Hepatocyte (in vitro differentiated cells): ENCODE results near the gene PPP2R2C. TPM values are rescaled to one million over a fixed set of nuclear protein-coding genes. Genes with fewer than 3 reads are reported as not detected.

ENCODE experiments used
- DNase-seq: peaks from one replicate; pipeline ENCODE4 v3.0.0-alpha.2; 2016; ENCODE audit warnings: low spot score
- H2AFZ ChIP-seq: fragments of 200-600 bp; sonication (generic); 2 replicates; pipeline ENCODE4 v1.6.0; 2016; ENCODE audit warnings: antibody characterized with exemption, mild to moderate bottlenecking
- H3K27ac ChIP-seq: fragments of 200-600 bp; sonication (generic); 2 replicates; pipeline ENCODE4 v1.5.1; 2016; ENCODE audit warnings: mild to moderate bottlenecking
- H3K27me3 ChIP-seq: fragments of 200-600 bp; sonication (generic); 2 replicates; pipeline ENCODE4 v1.6.1; 2016
- H3K36me3 ChIP-seq: fragments of 200-600 bp; sonication (generic); replicated peaks from 2 replicates; pipeline ENCODE4 v1.5.1; 2016; ENCODE audit warnings: low read depth; ENCODE audit not compliant: insufficient read depth
- H3K4me1 ChIP-seq: fragments of 200-600 bp; sonication (generic); 2 replicates; pipeline ENCODE4 v1.5.1; 2016; ENCODE audit warnings: mild to moderate bottlenecking, moderate library complexity; ENCODE audit not compliant: insufficient read depth
- H3K4me2 ChIP-seq: fragments of 200-600 bp; sonication (generic); 2 replicates; pipeline ENCODE4 v1.6.0; 2016
- H3K4me3 ChIP-seq: fragments of 200-600 bp; sonication (generic); 2 replicates; pipeline ENCODE4 v1.5.1; 2016; ENCODE audit warnings: mild to moderate bottlenecking
- H3K79me2 ChIP-seq: fragments of 200-600 bp; sonication (generic); 2 replicates; pipeline ENCODE4 v1.6.0; 2017; ENCODE audit warnings: mild to moderate bottlenecking
- H3K9me2 ChIP-seq: fragments of 200-600 bp; sonication (generic); replicated peaks from 2 replicates; pipeline ENCODE4 v1.6.0; 2017; ENCODE audit warnings: mild to moderate bottlenecking; ENCODE audit not compliant: insufficient read depth
- H3K9me3 ChIP-seq: fragments of 200-600 bp; sonication (generic); 2 replicates; pipeline ENCODE4 v1.5.1; 2016; ENCODE audit warnings: low read depth, mild to moderate bottlenecking
- H4K20me1 ChIP-seq: fragments of 200-600 bp; sonication (generic); 2 replicates; pipeline ENCODE4 v1.6.0; 2016; ENCODE audit warnings: mild to moderate bottlenecking; ENCODE audit not compliant: insufficient read depth, poor library complexity, severe bottlenecking
- EZH2 ChIP-seq: fragments of 200-600 bp; sonication (generic); IDR thresholded peaks from 2 replicates; pipeline ENCODE4 v1.6.1; 2016; ENCODE audit warnings: antibody characterized with exemption, mild to moderate bottlenecking, borderline replicate concordance
- EZH2phosphoT487 ChIP-seq: fragments of 200-600 bp; sonication (generic); IDR thresholded peaks from one replicate; pipeline ENCODE4 v1.6.1; 2018; ENCODE audit warnings: antibody characterized with exemption, mild to moderate bottlenecking, low read depth, moderate library complexity; ENCODE audit not compliant: unreplicated experiment, severe bottlenecking
- WGBS: methylation state at CpG from one replicate; pipeline ENCODE4 v1.1.6; 2016; ENCODE audit warnings: low lambda C conversion rate; ENCODE audit errors: missing lambda C conversion rate; 5-methylcytosine and 5-hydroxymethylcytosine counted together
- polyA plus RNA-seq: library from polyadenylated mRNA; unstranded; fragments of >200 nt; fragmentation: Nextera tagmentation; extraction: Ambion mirVana; gene quantifications from 2 replicates; pipeline ENCODE4 v1.2.1, GENCODE V29; 2016
- total RNA-seq: library from RNA; depleted of rRNA; stranded (reverse); fragments of >200 nt; gene quantifications from 2 replicates; pipeline ENCODE4 v1.2.3, GENCODE V29; 2014
- TF ChIP-seq, protein P1 (sequence below): fragments of 200-600 bp; sonication (generic); IDR thresholded peaks from 2 replicates; pipeline ENCODE4 v1.5.1; 2016; ENCODE audit warnings: antibody characterized with exemption, mild to moderate bottlenecking; ENCODE audit not compliant: poor library complexity

PPP2R2C gene
- total and polyA plus RNA-seq, 2 experiments from 2014 or later: 0.35 to 0.67 TPM

DNA sequence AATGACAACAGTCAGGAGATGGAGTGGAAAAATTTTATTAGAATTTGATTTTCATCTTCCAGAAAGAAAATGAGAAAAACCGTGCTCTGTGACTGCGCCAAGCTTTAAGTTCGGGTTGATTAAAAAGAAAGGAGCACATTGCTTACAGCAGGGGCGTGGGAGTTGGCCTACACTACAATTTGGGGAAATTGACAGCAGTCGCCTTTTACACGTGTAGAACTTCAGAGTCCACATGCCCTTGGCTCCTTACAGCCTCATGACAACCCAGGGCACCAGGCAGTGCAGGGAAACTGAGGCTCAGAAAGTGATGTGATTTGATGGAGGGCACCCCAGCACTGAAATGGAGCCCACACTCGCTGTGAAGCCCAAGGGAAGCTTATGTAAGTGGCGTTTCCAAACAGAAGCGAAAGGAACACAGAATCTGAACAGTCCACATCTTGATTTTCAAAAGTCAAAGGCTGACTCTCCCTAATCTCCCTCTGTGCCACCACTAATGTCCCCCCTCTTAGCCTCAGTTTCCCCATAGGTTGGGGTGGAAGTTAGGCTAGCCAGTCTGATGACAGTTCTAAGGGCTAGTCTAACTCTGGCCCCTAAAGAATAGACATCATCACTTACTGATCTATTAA lies 5.5 kb downstream of the PPP2R2C start:
- Histone ChIP-seq H3K9me2 (no peaks in the 10 kb centered on the region), H3K4me3 (no peak overlapping the region), H3K27me3 (peaks cover 63% of the 10 kb centered on the region), H3K9me3 (no peaks in the 10 kb centered on the region), H3K4me1 (peaks cover 3% of the 10 kb centered on the region), H3K27ac (no peak overlapping the region), H3K79me2 (no peaks in the 10 kb centered on the region), H3K36me3 (no peaks in the 10 kb centered on the region), H2AFZ (no peak overlapping the region), H4K20me1 (no peaks in the 10 kb centered on the region), H3K4me2 (no peak overlapping the region)
- TF ChIP-seq, protein P1, sequence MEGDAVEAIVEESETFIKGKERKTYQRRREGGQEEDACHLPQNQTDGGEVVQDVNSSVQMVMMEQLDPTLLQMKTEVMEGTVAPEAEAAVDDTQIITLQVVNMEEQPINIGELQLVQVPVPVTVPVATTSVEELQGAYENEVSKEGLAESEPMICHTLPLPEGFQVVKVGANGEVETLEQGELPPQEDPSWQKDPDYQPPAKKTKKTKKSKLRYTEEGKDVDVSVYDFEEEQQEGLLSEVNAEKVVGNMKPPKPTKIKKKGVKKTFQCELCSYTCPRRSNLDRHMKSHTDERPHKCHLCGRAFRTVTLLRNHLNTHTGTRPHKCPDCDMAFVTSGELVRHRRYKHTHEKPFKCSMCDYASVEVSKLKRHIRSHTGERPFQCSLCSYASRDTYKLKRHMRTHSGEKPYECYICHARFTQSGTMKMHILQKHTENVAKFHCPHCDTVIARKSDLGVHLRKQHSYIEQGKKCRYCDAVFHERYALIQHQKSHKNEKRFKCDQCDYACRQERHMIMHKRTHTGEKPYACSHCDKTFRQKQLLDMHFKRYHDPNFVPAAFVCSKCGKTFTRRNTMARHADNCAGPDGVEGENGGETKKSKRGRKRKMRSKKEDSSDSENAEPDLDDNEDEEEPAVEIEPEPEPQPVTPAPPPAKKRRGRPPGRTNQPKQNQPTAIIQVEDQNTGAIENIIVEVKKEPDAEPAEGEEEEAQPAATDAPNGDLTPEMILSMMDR: no peak
- TF ChIP-seq EZH2 (no peak), EZH2phosphoT487 (no peak)
- no peak for DNase-seq
- WGBS: 84% methylated on average over 9 of the region's 9 CpGs

DNA sequence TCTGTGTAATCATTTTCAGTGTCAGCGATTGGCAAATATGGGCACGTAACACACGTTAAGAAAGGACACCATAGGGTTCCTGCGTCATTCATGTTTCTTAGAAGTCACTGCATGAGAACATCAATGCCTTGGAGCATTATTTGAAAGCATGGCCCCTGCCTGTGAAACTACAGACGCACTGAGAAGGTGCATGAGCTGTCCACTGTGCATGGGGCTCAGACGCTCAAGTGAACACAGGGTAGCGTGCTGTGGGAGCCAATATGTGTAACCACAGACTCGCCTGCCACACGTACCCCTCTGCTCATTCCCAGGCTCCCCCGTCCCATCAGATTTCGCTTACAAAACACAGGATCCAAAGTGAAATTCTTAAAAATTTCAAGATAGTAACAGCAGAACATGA lies 6.5 kb downstream of the PPP2R2C start:
- Histone ChIP-seq H3K4me1 (peaks cover under 1% of the 10 kb centered on the region), H3K4me2 (no peak overlapping the region), H3K36me3 (no peaks in the 10 kb centered on the region), H3K9me2 (no peaks in the 10 kb centered on the region), H3K27me3 (peaks cover 55% of the 10 kb centered on the region), H3K9me3 (no peaks in the 10 kb centered on the region), H2AFZ (no peak overlapping the region), H3K27ac (no peak overlapping the region), H3K79me2 (no peaks in the 10 kb centered on the region), H4K20me1 (no peaks in the 10 kb centered on the region), H3K4me3 (no peak overlapping the region)
- 88% methylated on average over 11 of the region's 11 CpGs for WGBS
- no peak for DNase-seq
- TF ChIP-seq EZH2: no peak

DNA sequence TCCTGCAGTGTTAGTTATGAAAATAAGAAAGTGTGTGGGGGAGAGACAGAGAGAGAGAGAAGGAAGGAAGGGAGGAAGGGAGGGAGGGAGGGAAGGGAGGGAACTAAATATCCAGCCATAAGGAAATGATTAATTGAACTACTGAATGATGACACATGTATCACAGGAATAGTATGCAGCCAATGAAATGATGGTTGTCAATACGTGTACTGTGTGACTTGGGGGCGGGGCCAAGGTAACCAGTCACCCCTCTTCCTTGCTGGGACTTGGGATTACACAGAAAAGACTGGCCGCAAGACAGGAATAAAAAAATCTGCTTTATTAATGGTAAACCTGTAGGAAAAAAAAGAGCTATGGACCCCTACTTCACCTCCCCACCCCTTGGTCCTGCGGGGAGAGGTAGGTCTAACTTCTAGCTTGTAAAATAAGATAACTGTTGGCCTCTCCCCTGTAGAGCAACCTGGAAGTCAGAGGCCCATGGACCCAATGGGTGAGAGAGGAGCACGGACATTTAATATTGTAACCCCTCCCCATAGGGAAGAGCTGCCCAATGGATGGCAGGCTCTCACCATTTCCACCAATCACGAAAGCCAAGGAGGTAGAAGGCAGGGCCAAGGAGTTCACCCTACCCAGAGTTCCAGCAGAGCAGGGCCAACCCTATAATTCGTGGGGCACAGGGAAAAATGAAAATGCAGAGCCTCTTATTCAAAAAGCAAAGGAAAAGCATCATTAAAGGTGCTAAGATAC lies 7.4 kb downstream of the PPP2R2C start:
- 77% methylated on average over 7 of the region's 7 CpGs for WGBS
- no peaks in the 10 kb centered on the region for H3K4me1 ChIP-seq
- H3K4me3 ChIP-seq: no peak overlapping the region
- no peak overlapping the region for H2AFZ ChIP-seq
- H3K9me3 ChIP-seq: no peaks in the 10 kb centered on the region
- peaks cover 47% of the 10 kb centered on the region for H3K27me3 ChIP-seq
- no peak for DNase-seq
- H3K79me2 ChIP-seq: no peaks in the 10 kb centered on the region
- H3K27ac ChIP-seq: no peak overlapping the region
- TF ChIP-seq EZH2 (no peak), EZH2phosphoT487 (no peak)
- H4K20me1 ChIP-seq: no peaks in the 10 kb centered on the region
- H3K36me3 ChIP-seq: no peaks in the 10 kb centered on the region
- no peaks in the 10 kb centered on the region for H3K9me2 ChIP-seq
- no peak overlapping the region for H3K4me2 ChIP-seq

DNA sequence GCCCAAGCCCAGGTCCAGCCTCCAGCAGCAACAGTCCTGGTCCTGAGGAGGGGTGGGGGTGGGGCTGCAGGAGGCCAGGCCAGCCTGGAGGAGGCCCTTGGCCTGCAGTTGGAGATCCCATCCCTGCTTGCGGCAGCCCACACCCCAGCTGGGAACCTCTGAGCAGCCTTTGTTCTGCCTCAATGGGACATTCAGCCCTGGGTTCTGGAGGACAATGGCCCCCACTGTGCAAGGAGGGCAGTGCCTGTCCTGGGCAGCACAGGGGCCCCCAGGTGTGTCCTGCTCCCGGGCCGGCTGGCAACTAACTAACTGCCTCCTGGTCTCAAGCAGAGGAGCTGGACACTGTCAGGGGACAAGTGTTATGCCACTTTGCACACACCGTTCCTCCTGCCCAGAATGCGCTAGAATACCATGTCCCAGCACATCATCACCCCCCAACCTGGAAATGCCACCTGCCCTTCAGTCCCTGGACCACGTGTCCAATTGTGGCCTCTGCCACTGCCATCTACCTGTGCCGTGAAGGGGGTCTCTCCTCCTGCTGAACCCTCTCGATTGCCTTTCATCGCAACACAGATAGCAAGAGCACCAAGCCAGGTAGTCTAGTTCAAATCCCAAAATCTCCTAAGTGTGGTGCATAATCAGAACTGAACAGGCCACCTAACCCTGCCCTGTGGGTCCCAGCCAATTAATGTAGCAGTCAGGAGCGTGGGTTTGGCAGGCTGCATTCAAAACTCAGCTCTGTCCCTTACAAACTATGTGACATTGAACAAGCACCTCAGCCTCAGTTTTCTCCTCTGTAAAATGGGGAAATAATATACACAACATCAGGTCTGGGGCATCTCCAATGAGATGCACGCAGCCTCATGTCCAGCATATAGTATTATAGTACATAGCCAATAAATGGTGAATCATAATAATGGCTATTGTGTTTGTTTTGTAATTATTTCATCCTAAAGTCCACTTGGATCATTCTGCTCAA lies 8.8 kb downstream of the PPP2R2C start:
- Histone ChIP-seq H3K36me3 (no peaks in the 10 kb centered on the region), H3K4me2 (no peak overlapping the region), H2AFZ (no peak overlapping the region), H3K9me3 (no peaks in the 10 kb centered on the region), H3K27ac (no peak overlapping the region), H3K79me2 (no peaks in the 10 kb centered on the region), H3K9me2 (no peaks in the 10 kb centered on the region), H3K4me3 (no peak overlapping the region), H3K27me3 (peaks cover 33% of the 10 kb centered on the region), H4K20me1 (no peaks in the 10 kb centered on the region), H3K4me1 (no peaks in the 10 kb centered on the region)
- DNase-seq: no peak
- TF ChIP-seq, protein P1: no peak
- TF ChIP-seq EZH2: no peak
- TF ChIP-seq EZH2phosphoT487: no peak
- WGBS: 86% methylated on average over 10 of the region's 11 CpGs
